SK-N-SH treated with all-trans-retinoic acid at 6 μM for 48 hours (cell line): ENCODE measurements around the gene SLC2A1.

Source experiments
- ARNTL ChIP-seq: fragments of 450-650 bp; formaldehyde crosslinking; IDR thresholded peaks from 2 replicates; pipeline ENCODE4 v1.5.0; 2020; ENCODE audit warnings: low read depth, mild to moderate bottlenecking, moderate library complexity, borderline replicate concordance
- CSDC2 ChIP-seq: fragments of 250-450 bp; sonication (Bioruptor Pico); IDR thresholded peaks from 2 replicates; pipeline ENCODE4 v1.5.0; 2020; ENCODE audit warnings: mild to moderate bottlenecking, moderate library complexity
- ESRRG ChIP-seq: fragments of 250-450 bp; sonication (Bioruptor Pico); IDR thresholded peaks from 2 replicates; pipeline ENCODE4 v1.6.1; 2021; ENCODE audit warnings: mild to moderate bottlenecking
- OSR1 ChIP-seq: fragments of 250-450 bp; sonication (Bioruptor Pico); IDR thresholded peaks from 2 replicates; pipeline ENCODE4 v1.8.0; 2022; ENCODE audit warnings: moderate library complexity, mild to moderate bottlenecking, inconsistent platforms
- PPARA ChIP-seq: fragments of 250-450 bp; sonication (Bioruptor Pico); IDR thresholded peaks from 2 replicates; pipeline ENCODE4 v1.5.0; 2020; ENCODE audit warnings: mild to moderate bottlenecking, borderline replicate concordance
- RARB ChIP-seq: fragments of 250-450 bp; sonication (Bioruptor Pico); IDR thresholded peaks from 2 replicates; pipeline ENCODE4 v1.8.0; 2021; ENCODE audit warnings: mild to moderate bottlenecking, moderate library complexity
- ZFP3 ChIP-seq: fragments of 250-450 bp; sonication (Bioruptor Pico); IDR thresholded peaks from 2 replicates; pipeline ENCODE4 v1.5.0; 2020; ENCODE audit warnings: mild to moderate bottlenecking, moderate library complexity
- ZFP30 ChIP-seq: fragments of 450-650 bp; formaldehyde crosslinking; IDR thresholded peaks from 2 replicates; pipeline ENCODE4 v1.5.0; 2022; ENCODE audit warnings: mild to moderate bottlenecking, moderate library complexity
- TF ChIP-seq, protein P1 (sequence below): fragments of 250-450 bp; sonication (Bioruptor Pico); IDR thresholded peaks from 2 replicates; pipeline ENCODE4 v1.8.0; 2020; ENCODE audit warnings: mild to moderate bottlenecking, moderate library complexity, borderline replicate concordance

DNA sequence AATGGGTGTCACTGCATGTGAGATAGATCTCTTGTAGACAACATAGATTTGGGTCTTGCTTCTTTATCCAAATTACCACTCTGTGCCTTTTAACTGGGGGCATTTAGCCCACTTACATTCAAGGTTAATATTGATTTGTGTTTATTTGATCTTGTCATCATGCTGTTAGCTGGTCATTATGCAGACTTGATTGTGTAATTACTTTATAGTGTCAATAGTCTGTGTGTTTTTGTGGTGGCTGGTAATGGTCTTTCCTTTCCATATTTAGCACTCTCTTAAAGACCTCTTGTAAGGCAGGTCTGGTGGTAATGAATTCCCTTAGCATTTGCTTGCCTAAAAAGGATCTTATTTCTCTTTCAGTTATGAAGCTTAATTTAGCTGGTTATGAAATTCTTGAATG lies 82.7 kb downstream of the SLC2A1 start:
- no peak for TF ChIP-seq ZFP3 (CRISPR knock-in tag)
- no peak for TF ChIP-seq RARB (CRISPR knock-in tag)
- TF ChIP-seq PPARA: no peak
- TF ChIP-seq CSDC2 (CRISPR knock-in tag): no peak
- no peak for TF ChIP-seq OSR1 (CRISPR knock-in tag)
- TF ChIP-seq, protein P1, sequence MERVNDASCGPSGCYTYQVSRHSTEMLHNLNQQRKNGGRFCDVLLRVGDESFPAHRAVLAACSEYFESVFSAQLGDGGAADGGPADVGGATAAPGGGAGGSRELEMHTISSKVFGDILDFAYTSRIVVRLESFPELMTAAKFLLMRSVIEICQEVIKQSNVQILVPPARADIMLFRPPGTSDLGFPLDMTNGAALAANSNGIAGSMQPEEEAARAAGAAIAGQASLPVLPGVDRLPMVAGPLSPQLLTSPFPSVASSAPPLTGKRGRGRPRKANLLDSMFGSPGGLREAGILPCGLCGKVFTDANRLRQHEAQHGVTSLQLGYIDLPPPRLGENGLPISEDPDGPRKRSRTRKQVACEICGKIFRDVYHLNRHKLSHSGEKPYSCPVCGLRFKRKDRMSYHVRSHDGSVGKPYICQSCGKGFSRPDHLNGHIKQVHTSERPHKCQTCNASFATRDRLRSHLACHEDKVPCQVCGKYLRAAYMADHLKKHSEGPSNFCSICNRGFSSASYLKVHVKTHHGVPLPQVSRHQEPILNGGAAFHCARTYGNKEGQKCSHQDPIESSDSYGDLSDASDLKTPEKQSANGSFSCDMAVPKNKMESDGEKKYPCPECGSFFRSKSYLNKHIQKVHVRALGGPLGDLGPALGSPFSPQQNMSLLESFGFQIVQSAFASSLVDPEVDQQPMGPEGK (CRISPR knock-in tag): no peak
- TF ChIP-seq ARNTL (CRISPR knock-in tag): no peak
- no peak for TF ChIP-seq ESRRG (CRISPR knock-in tag)
- no peak for TF ChIP-seq ZFP30 (CRISPR knock-in tag)
